PC-9 (cell line): ENCODE data around the gene LRRC2.

Experiments used
- CTCF ChIP-seq: fragments of 200-600 bp; sonication (generic); conservative IDR thresholded peaks from 2 replicates; pipeline ENCODE4 v1.6.1; 2017; ENCODE audit warnings: mixed run types, antibody characterized with exemption, mild to moderate bottlenecking, moderate library complexity
- EZH2 ChIP-seq: fragments of 200-600 bp; sonication (generic); IDR thresholded peaks from 2 replicates; pipeline ENCODE4 v1.8.0; 2017; ENCODE audit warnings: antibody characterized with exemption, low read depth

GRCh38 chr3:46504789-46505188 is 61.3 kb downstream of the LRRC2 start:
- no peak for TF ChIP-seq CTCF
- TF ChIP-seq EZH2 = no peak
